ENCODE measurements around the gene PTPRU. TPM values are rescaled to one million over a fixed set of nuclear protein-coding genes. Genes with fewer than 3 reads are reported as not detected.

Gene PTPRU
- total RNA-seq, 2 donors from 2014 or later: 0.99 to 2.1 TPM

- no peak for ATAC-seq (replicated peaks)
- Mint-ChIP-seq H3K9me3 (no peaks in the 10 kb centered on the region), H3K36me3 (ENCODE audit: low read depth) (no peaks in the 10 kb centered on the region), H3K4me3 (no peak overlapping the region), H3K27me3 (peaks cover 54% of the 10 kb centered on the region), H3K4me1 (no peaks in the 10 kb centered on the region), H3K27ac (no peak overlapping the region)
Measured at GRCh38 chr1:29342351-29342750, 106.0 kb downstream of the PTPRU start.

GRCh38 chr1:29342983-29343382 lies 106.7 kb downstream of the PTPRU start:
- Mint-ChIP-seq H3K4me3 (no peak overlapping the region), H3K36me3 (ENCODE audit: low read depth) (no peaks in the 10 kb centered on the region), H3K27ac (no peak overlapping the region), H3K4me1 (no peaks in the 10 kb centered on the region), H3K27me3 (peaks cover 52% of the 10 kb centered on the region), H3K9me3 (no peaks in the 10 kb centered on the region)
- no peak for ATAC-seq (replicated peaks)

GRCh38 chr1:29343476-29343875 lies 107.2 kb downstream of the PTPRU start:
- peaks cover 51% of the 10 kb centered on the region for H3K27me3 Mint-ChIP-seq
- no peak overlapping the region for H3K4me3 Mint-ChIP-seq
- no peaks in the 10 kb centered on the region for H3K9me3 Mint-ChIP-seq
- no peak for ATAC-seq (replicated peaks)
- H3K27ac Mint-ChIP-seq: no peak overlapping the region
- no peaks in the 10 kb centered on the region for H3K4me1 Mint-ChIP-seq
- H3K36me3 Mint-ChIP-seq (ENCODE audit: low read depth): no peaks in the 10 kb centered on the region

GRCh38 chr1:29343908-29344307 lies 107.6 kb downstream of the PTPRU start:
- no peak overlapping the region for H3K27ac Mint-ChIP-seq
- no peaks in the 10 kb centered on the region for H3K9me3 Mint-ChIP-seq
- no peak overlapping the region for H3K4me3 Mint-ChIP-seq
- no peak for ATAC-seq (replicated peaks)
- no peaks in the 10 kb centered on the region for H3K36me3 Mint-ChIP-seq (ENCODE audit: low read depth)
- no peaks in the 10 kb centered on the region for H3K4me1 Mint-ChIP-seq
- peaks cover 50% of the 10 kb centered on the region for H3K27me3 Mint-ChIP-seq

GRCh38 chr1:29344336-29344735 lies 108.0 kb downstream of the PTPRU start:
- peaks cover 48% of the 10 kb centered on the region for H3K27me3 Mint-ChIP-seq
- H3K4me1 Mint-ChIP-seq: no peaks in the 10 kb centered on the region
- no peaks in the 10 kb centered on the region for H3K36me3 Mint-ChIP-seq (ENCODE audit: low read depth)
- no peak overlapping the region for H3K4me3 Mint-ChIP-seq
- ATAC-seq (replicated peaks): no peak
- no peaks in the 10 kb centered on the region for H3K9me3 Mint-ChIP-seq
- no peak overlapping the region for H3K27ac Mint-ChIP-seq

- Mint-ChIP-seq H3K27me3 (peaks cover 43% of the 10 kb centered on the region), H3K4me1 (no peaks in the 10 kb centered on the region), H3K36me3 (ENCODE audit: low read depth) (no peaks in the 10 kb centered on the region), H3K9me3 (no peaks in the 10 kb centered on the region), H3K4me3 (no peak overlapping the region), H3K27ac (no peak overlapping the region)
- no peak for ATAC-seq (replicated peaks)
Measured at GRCh38 chr1:29346576-29346975, 110.3 kb downstream of the PTPRU start.

- peaks cover 35% of the 10 kb centered on the region for H3K27me3 Mint-ChIP-seq
- H3K36me3 Mint-ChIP-seq (ENCODE audit: low read depth): no peaks in the 10 kb centered on the region
Measured at GRCh38 chr1:29349871-29350491, 113.7 kb downstream of the PTPRU start.

GRCh38 chr1:29352719-29353420 lies 116.5 kb downstream of the PTPRU start:
- no peak for ATAC-seq (replicated peaks)
- Mint-ChIP-seq H3K36me3 (ENCODE audit: low read depth) (no peaks in the 10 kb centered on the region), H3K27ac (no peak overlapping the region), H3K9me3 (no peaks in the 10 kb centered on the region), H3K4me1 (no peaks in the 10 kb centered on the region), H3K4me3 (no peak overlapping the region), H3K27me3 (peaks cover 35% of the 10 kb centered on the region)

More at GRCh38 chr1:29349871-29350491, 113.7 kb downstream of the PTPRU start:
- H3K27ac Mint-ChIP-seq: no peak overlapping the region
- no peak overlapping the region for H3K4me3 Mint-ChIP-seq
- no peaks in the 10 kb centered on the region for H3K9me3 Mint-ChIP-seq
- ATAC-seq (replicated peaks): no peak
- no peaks in the 10 kb centered on the region for H3K4me1 Mint-ChIP-seq

- Mint-ChIP-seq H3K4me1 (no peaks in the 10 kb centered on the region), H3K9me3 (no peaks in the 10 kb centered on the region), H3K27me3 (peaks cover 37% of the 10 kb centered on the region), H3K27ac (no peak overlapping the region), H3K36me3 (ENCODE audit: low read depth) (no peaks in the 10 kb centered on the region), H3K4me3 (no peak overlapping the region)
- no peak for ATAC-seq (replicated peaks)
Measured at GRCh38 chr1:29354511-29355098, 118.3 kb downstream of the PTPRU start.

- peak; percentile 42 for ATAC-seq (replicated peaks)
- H3K4me3 Mint-ChIP-seq: no peak overlapping the region
- H3K9me3 Mint-ChIP-seq: no peaks in the 10 kb centered on the region
- no peaks in the 10 kb centered on the region for H3K4me1 Mint-ChIP-seq
- H3K27me3 Mint-ChIP-seq: peaks cover 40% of the 10 kb centered on the region
- no peaks in the 10 kb centered on the region for H3K36me3 Mint-ChIP-seq (ENCODE audit: low read depth)
- H3K27ac Mint-ChIP-seq: peak overlapping the region; percentile 15
Measured at GRCh38 chr1:29355375-29355774, 119.1 kb downstream of the PTPRU start.

- no peaks in the 10 kb centered on the region for H3K9me3 Mint-ChIP-seq
- no peaks in the 10 kb centered on the region for H3K4me1 Mint-ChIP-seq
- no peak overlapping the region for H3K4me3 Mint-ChIP-seq
- H3K27ac Mint-ChIP-seq: no peak overlapping the region
- no peaks in the 10 kb centered on the region for H3K36me3 Mint-ChIP-seq (ENCODE audit: low read depth)
- H3K27me3 Mint-ChIP-seq: peaks cover 36% of the 10 kb centered on the region
- ATAC-seq (replicated peaks): peak; percentile 31
Measured at GRCh38 chr1:29356663-29357062, 120.3 kb downstream of the PTPRU start.

GRCh38 chr1:29357452-29357851 lies 121.1 kb downstream of the PTPRU start:
- Mint-ChIP-seq H3K27me3 (peaks cover 35% of the 10 kb centered on the region), H3K36me3 (ENCODE audit: low read depth) (no peaks in the 10 kb centered on the region)
- ATAC-seq (replicated peaks): no peak

GRCh38 chr1:29358183-29358582 lies 121.9 kb downstream of the PTPRU start:
- ATAC-seq (replicated peaks): no peak
- no peaks in the 10 kb centered on the region for H3K4me1 Mint-ChIP-seq

More at GRCh38 chr1:29357452-29357851, 121.1 kb downstream of the PTPRU start:
- H3K4me3 Mint-ChIP-seq: no peak overlapping the region
- H3K9me3 Mint-ChIP-seq: no peaks in the 10 kb centered on the region
- no peak overlapping the region for H3K27ac Mint-ChIP-seq
- H3K4me1 Mint-ChIP-seq: no peaks in the 10 kb centered on the region

GRCh38 chr1:29360768-29361167 lies 124.4 kb downstream of the PTPRU start:
- Mint-ChIP-seq H3K4me1 (no peaks in the 10 kb centered on the region), H3K27me3 (peaks cover 33% of the 10 kb centered on the region)

More at GRCh38 chr1:29358183-29358582, 121.9 kb downstream of the PTPRU start:
- Mint-ChIP-seq H3K27ac (no peak overlapping the region), H3K9me3 (no peaks in the 10 kb centered on the region), H3K27me3 (peaks cover 32% of the 10 kb centered on the region), H3K4me3 (no peak overlapping the region), H3K36me3 (ENCODE audit: low read depth) (no peaks in the 10 kb centered on the region)

GRCh38 chr1:29361686-29362085 lies 125.4 kb downstream of the PTPRU start:
- H3K4me3 Mint-ChIP-seq: no peak overlapping the region
- no peaks in the 10 kb centered on the region for H3K36me3 Mint-ChIP-seq (ENCODE audit: low read depth)
- H3K27ac Mint-ChIP-seq: no peak overlapping the region
- no peak for ATAC-seq (replicated peaks)
- H3K4me1 Mint-ChIP-seq: no peaks in the 10 kb centered on the region
- H3K9me3 Mint-ChIP-seq: no peaks in the 10 kb centered on the region
- H3K27me3 Mint-ChIP-seq: peaks cover 31% of the 10 kb centered on the region

More at GRCh38 chr1:29360768-29361167, 124.4 kb downstream of the PTPRU start:
- Mint-ChIP-seq H3K36me3 (ENCODE audit: low read depth) (no peaks in the 10 kb centered on the region), H3K9me3 (no peaks in the 10 kb centered on the region), H3K27ac (no peak overlapping the region), H3K4me3 (no peak overlapping the region)
- ATAC-seq (replicated peaks): no peak
